ENCODE results near the gene TCEANC2.
"Not testable (repeated sequence)": the region's sequence is repeated elsewhere in the genome, so short reads cannot be mapped to it uniquely, and the experiment has no call there.

- TF ChIP-seq ARNTL (CRISPR knock-in tag; IDR thresholded peaks at IDR 0.05; ENCODE audit: borderline replicate concordance, low read depth); POU6F1 (CRISPR knock-in tag; IDR thresholded peaks at IDR 0.05; ENCODE audit: borderline replicate concordance, low read depth); ISL1 (CRISPR knock-in tag; IDR thresholded peaks at IDR 0.05); ZFP30 (CRISPR knock-in tag; IDR thresholded peaks at IDR 0.05); ZNF70 (CRISPR knock-in tag; IDR thresholded peaks at IDR 0.05); CREB5 (CRISPR knock-in tag; IDR thresholded peaks at IDR 0.05; ENCODE audit: low read depth); ZNF8 (CRISPR knock-in tag; IDR thresholded peaks at IDR 0.05); ZC3H10 (CRISPR knock-in tag; IDR thresholded peaks at IDR 0.05): not testable (repeated sequence)
Measured at GRCh38 chr1:54050435-54050834, 3.0 kb upstream of the TCEANC2 start.

Data from SK-N-SH treated with all-trans-retinoic acid at 6 μM for 48 hours (cell line).